Small intestine (tissue), 7 donors: ENCODE measurements around the gene RHEB. TPM values are rescaled to one million over a fixed set of nuclear protein-coding genes. Genes with fewer than 3 reads are reported as not detected.

ENCODE experiments used
- DNase-seq, 2 donors: peaks; one replicate each; pipeline versions ENCODE4 v3.0.0 to v3.0.0-alpha.2; 2013
- FAIRE-seq: peaks from 2 replicates; lab custom pipeline; 2012; peaks lifted over from hg19 to GRCh38; lab: Jason Lieb, UNC
- H3K27ac ChIP-seq, 3 donors: one replicate each; pipeline ENCODE4 v1.5.1; 2013; ENCODE audit warnings: low read length in 2 of 3, mild to moderate bottlenecking in 2 of 3, control low read depth in 1 of 3, inconsistent platforms in 1 of 3, low read depth in 1 of 3, moderate library complexity in 1 of 3
- H3K27me3 ChIP-seq, 3 donors: one replicate each; pipeline ENCODE4 v1.6.1; 2013; ENCODE audit warnings: low read length in 3 of 3, inconsistent platforms in 1 of 3; ENCODE audit not compliant: control insufficient read depth in 3 of 3, insufficient read depth in 3 of 3
- H3K36me3 ChIP-seq, 3 donors: one replicate each; pipeline ENCODE4 v1.6.1; 2013; ENCODE audit warnings: low read length in 3 of 3, inconsistent platforms in 1 of 3, low read depth in 1 of 3, mild to moderate bottlenecking in 1 of 3, moderate library complexity in 1 of 3; ENCODE audit not compliant: control insufficient read depth in 3 of 3, insufficient read depth in 2 of 3
- H3K4me1 ChIP-seq, 3 donors: one replicate each; pipeline ENCODE4 v1.6.1; 2013; ENCODE audit warnings: low read length in 2 of 3, inconsistent platforms in 1 of 3, low read depth in 1 of 3, mild to moderate bottlenecking in 1 of 3, moderate library complexity in 1 of 3; ENCODE audit not compliant: control insufficient read depth in 3 of 3, insufficient read depth in 2 of 3
- H3K4me3 ChIP-seq, 3 donors: one replicate each; pipeline ENCODE4 v1.5.1; 2013; ENCODE audit warnings: low read length in 3 of 3, control low read depth in 1 of 3, inconsistent platforms in 1 of 3, low read depth in 1 of 3, mild to moderate bottlenecking in 1 of 3, moderate library complexity in 1 of 3
- H3K9me3 ChIP-seq, 2 donors: one replicate each; pipeline ENCODE4 v1.6.1; 2013; ENCODE audit warnings: low read depth in 1 of 2, low read length in 1 of 2; ENCODE audit not compliant: control insufficient read depth in 2 of 2, insufficient read depth in 1 of 2
- WGBS, 3 donors: extraction: QIAGEN DNeasy Blood & Tissue Kit; methylation state at CpG; one replicate each; pipeline ENCODE4 v1.1.7; 2013; 5-methylcytosine and 5-hydroxymethylcytosine counted together
- polyA plus RNA-seq, 4 donors: library from polyadenylated mRNA; stranded (reverse) in 3 of 4; unstranded in 1 of 4; fragments of 200-250 nt in 3 of 4; fragments of 120-200 nt in 1 of 4; gene quantifications; one replicate each; pipeline versions ENCODE4 v1.2.1 to v1.2.3, GENCODE V29; 2013
- donor health status: healthy with polysubstance abuse.
- donor health status: control.
- donor health status: control.
- donor health status: Bipolar disorder and iron deficiency.
- donor health status: healthy.

RHEB gene
- polyA plus RNA-seq, 4 donors = 54.4 to 84.6 (median 64.4) TPM

- no peak for DNase-seq
- Histone ChIP-seq H3K27ac (no peak overlapping the region), H3K9me3 (peaks cover 0 to 3% of the 10 kb centered on the region in 2 donors), H3K4me3 (no peak overlapping the region), H3K36me3 (no peaks in the 10 kb centered on the region), H3K4me1 (peaks cover under 1 to 7% (median 3%) of the 10 kb centered on the region in 3 donors), H3K27me3 (no peaks in the 10 kb centered on the region)
- 80 to 81% (median 81%) methylated on average over 7 of the region's 7 CpGs for WGBS, 3 donors
- no peak for FAIRE-seq
These were observed 7.3 kb downstream of the RHEB start for GRCh38 chr7:151512353-151512752.

GRCh38 chr7:151511946-151512345 is 7.7 kb downstream of the RHEB start:
- Histone ChIP-seq H3K4me3 (no peak overlapping the region), H3K36me3 (no peaks in the 10 kb centered on the region), H3K9me3 (peaks cover 0 to 3% of the 10 kb centered on the region in 2 donors), H3K27me3 (no peaks in the 10 kb centered on the region), H3K4me1 (peaks cover 0 to 6% (median 3%) of the 10 kb centered on the region in 3 donors), H3K27ac (no peak overlapping the region)
- WGBS, 3 donors = 89 to 94% (median 92%) methylated on average over 4 of the region's 4 CpGs
- DNase-seq = no peak
- FAIRE-seq = no peak

GRCh38 chr7:151511270-151511669 is 8.4 kb downstream of the RHEB start:
- Histone ChIP-seq H3K9me3 (peaks cover 0 to 3% of the 10 kb centered on the region in 2 donors), H3K27me3 (no peaks in the 10 kb centered on the region), H3K36me3 (no peaks in the 10 kb centered on the region), H3K4me3 (no peak overlapping the region), H3K4me1 (peaks cover 0 to 6% (median 3%) of the 10 kb centered on the region in 3 donors), H3K27ac (no peak overlapping the region)
- 88 to 90% (median 88%) methylated on average over 4 of the region's 4 CpGs for WGBS, 3 donors
- FAIRE-seq (no peak), DNase-seq (no peak)

DNA sequence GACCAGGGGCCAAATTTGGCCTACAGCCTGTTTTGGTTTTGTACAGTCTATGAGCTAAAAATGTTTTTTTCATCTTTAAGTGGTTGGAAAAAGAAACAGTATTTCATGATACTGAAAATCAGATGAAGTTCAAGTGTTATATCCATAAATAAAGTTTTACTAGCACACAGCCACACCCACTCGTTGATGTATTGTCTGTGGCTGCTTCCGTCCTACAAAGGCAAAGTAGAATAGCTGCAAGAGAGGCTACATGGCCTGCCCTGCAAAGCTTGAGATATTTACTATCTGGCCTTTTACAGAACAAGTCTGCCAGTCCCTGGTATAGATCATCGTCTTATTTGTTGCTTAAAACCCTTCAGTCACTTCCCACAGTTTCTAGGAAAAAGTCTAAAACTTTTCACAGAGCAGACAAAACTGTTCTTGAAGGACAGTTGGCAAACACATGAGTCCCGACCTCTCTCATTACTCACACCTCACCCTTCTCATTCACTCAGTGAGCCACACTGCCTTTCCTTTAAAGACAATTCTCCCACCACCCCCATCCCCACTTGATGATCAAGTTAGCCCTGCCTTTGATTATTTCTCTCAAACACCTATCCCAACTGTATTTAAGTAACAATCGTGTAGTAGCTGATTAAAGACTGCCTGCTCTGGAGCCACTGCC is 9.9 kb downstream of the RHEB start:
- Histone ChIP-seq H3K9me3 (peaks cover 0 to 2% of the 10 kb centered on the region in 2 donors), H3K27me3 (no peaks in the 10 kb centered on the region), H3K4me3 (no peak overlapping the region), H3K27ac (no peak overlapping the region), H3K4me1 (peaks cover 0 to 4% (median 3%) of the 10 kb centered on the region in 3 donors), H3K36me3 (no peaks in the 10 kb centered on the region)
- WGBS, 3 donors = 68 to 74% (median 74%) methylated on average over 5 of the region's 5 CpGs
- DNase-seq = no peak
- no peak for FAIRE-seq

- Histone ChIP-seq H3K27ac (peak overlapping the region in 1 of 3 donors; percentile 0), H3K4me3 (no peak overlapping the region), H3K4me1 (peaks cover 0 to 4% (median 3%) of the 10 kb centered on the region in 3 donors), H3K36me3 (no peaks in the 10 kb centered on the region), H3K27me3 (no peaks in the 10 kb centered on the region), H3K9me3 (no peaks in the 10 kb centered on the region)
- 90 to 98% (median 96%) methylated on average over 6 of the region's 6 CpGs for WGBS, 3 donors
- FAIRE-seq (no peak), DNase-seq (no peak)
These were observed 10.7 kb downstream of the RHEB start for GRCh38 chr7:151508991-151509390.

GRCh38 chr7:151507806-151508205 is 11.9 kb downstream of the RHEB start:
- WGBS, 3 donors = 72 to 81% (median 73%) methylated on average over 2 of the region's 2 CpGs
- FAIRE-seq = no peak
- Histone ChIP-seq H3K4me3 (no peak overlapping the region), H3K27ac (no peak overlapping the region), H3K36me3 (no peaks in the 10 kb centered on the region), H3K4me1 (peaks cover 0 to 4% (median 3%) of the 10 kb centered on the region in 3 donors), H3K9me3 (no peaks in the 10 kb centered on the region), H3K27me3 (no peaks in the 10 kb centered on the region)
- DNase-seq = no peak

DNA sequence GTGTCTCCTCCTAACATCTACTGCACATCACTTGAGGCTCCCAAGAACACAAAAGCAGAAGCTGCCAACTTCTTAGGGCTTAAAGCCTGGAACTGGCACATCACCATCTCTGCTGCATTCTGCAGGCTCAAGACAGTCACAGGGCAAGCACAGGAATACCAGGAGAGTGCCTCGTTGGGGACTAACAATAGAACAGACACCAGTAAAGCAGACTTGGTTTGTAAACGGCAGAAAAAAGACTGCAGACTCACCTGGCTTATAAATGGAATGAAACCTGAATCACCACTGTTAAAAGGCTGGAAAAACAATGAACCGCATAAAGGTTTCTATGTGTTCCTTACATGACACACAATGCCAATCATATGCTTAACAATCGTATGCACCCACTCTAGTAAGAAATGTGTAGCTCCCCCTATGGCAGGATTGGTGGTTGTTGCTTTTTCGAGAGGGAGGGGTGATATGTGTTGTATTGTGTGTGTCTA is 12.8 kb downstream of the RHEB start:
- no peak overlapping the region for H3K4me3 ChIP-seq
- no peaks in the 10 kb centered on the region for H3K4me1 ChIP-seq
- FAIRE-seq (no peak), DNase-seq (no peak)
- H3K9me3 ChIP-seq = no peaks in the 10 kb centered on the region
- H3K27me3 ChIP-seq = no peaks in the 10 kb centered on the region
- no peaks in the 10 kb centered on the region for H3K36me3 ChIP-seq
- H3K27ac ChIP-seq = no peak overlapping the region
- WGBS, 3 donors = 55 to 65% (median 63%) methylated on average over 5 of the region's 5 CpGs

- Histone ChIP-seq H3K36me3 (peaks cover 0 to 3% (median 0%) of the 10 kb centered on the region in 3 donors), H3K4me3 (no peak overlapping the region), H3K27ac (no peak overlapping the region), H3K27me3 (no peaks in the 10 kb centered on the region), H3K4me1 (no peaks in the 10 kb centered on the region), H3K9me3 (no peaks in the 10 kb centered on the region)
- no peak for DNase-seq
- FAIRE-seq = no peak
- WGBS, 3 donors = 91 to 96% (median 95%) methylated on average over 4 of the region's 4 CpGs
These were observed 13.7 kb downstream of the RHEB start for GRCh38 chr7:151505836-151506468.
